B cell (primary cell): Measurements from ENCODE around the gene PSG1.

Experiments
- CTCF ChIP-seq: fragments of 200-600 bp; IDR thresholded peaks from one replicate; pipeline ENCODE4 v1.8.0; 2022; ENCODE audit warnings: antibody characterized with exemption, mild to moderate bottlenecking
- EZH2 ChIP-seq: IDR thresholded peaks from 2 replicates; pipeline ENCODE4 v1.6.1; 2012; ENCODE audit warnings: borderline replicate concordance, low read depth, mild to moderate bottlenecking, moderate library complexity, low read length; ENCODE audit not compliant: insufficient read depth, poor library complexity, severe bottlenecking

- no peak for TF ChIP-seq CTCF
- no peak for TF ChIP-seq EZH2
Observed at GRCh38 chr19:42850981-42851717, 28.4 kb downstream of the PSG1 start.
